Measurements from ENCODE around the gene ARHGEF28.

ARHGEF28 gene

GRCh38 chr5:73693573-73694061, 67.6 kb downstream of the ARHGEF28 start:
- DNase-seq = no peak

- no peak for DNase-seq
Observed at GRCh38 chr5:73694089-73694488, 68.1 kb downstream of the ARHGEF28 start.

GRCh38 chr5:73698011-73698410, 72.0 kb downstream of the ARHGEF28 start:
- DNase-seq = no peak

- no peak for DNase-seq
Observed at GRCh38 chr5:73701566-73701965, 75.6 kb downstream of the ARHGEF28 start.

- DNase-seq = no peak
Observed at GRCh38 chr5:73702534-73702933, 76.5 kb downstream of the ARHGEF28 start.

- no peak for DNase-seq
Observed at GRCh38 chr5:73702951-73703350, 77.0 kb downstream of the ARHGEF28 start.

GRCh38 chr5:73705364-73705763, 79.4 kb downstream of the ARHGEF28 start:
- no peak for DNase-seq

GRCh38 chr5:73706963-73707362, 81.0 kb downstream of the ARHGEF28 start:
- no peak for DNase-seq

- no peak for DNase-seq
Observed at GRCh38 chr5:73709536-73710129, 83.6 kb downstream of the ARHGEF28 start.

- DNase-seq = no peak
Observed at GRCh38 chr5:73716284-73716808, 90.3 kb downstream of the ARHGEF28 start.

GRCh38 chr5:73718762-73719161, 92.8 kb downstream of the ARHGEF28 start:
- DNase-seq = no peak

- no peak for DNase-seq
Observed at GRCh38 chr5:73719632-73720031, 93.6 kb downstream of the ARHGEF28 start.

GRCh38 chr5:73722231-73722630, 96.2 kb downstream of the ARHGEF28 start:
- no peak for DNase-seq

- no peak for DNase-seq
Observed at GRCh38 chr5:73726071-73726470, 100.1 kb downstream of the ARHGEF28 start.

- no peak for DNase-seq
Observed at GRCh38 chr5:73726606-73727231, 100.7 kb downstream of the ARHGEF28 start.

- DNase-seq = no peak
Observed at GRCh38 chr5:73727470-73727869, 101.5 kb downstream of the ARHGEF28 start.

GRCh38 chr5:73728493-73729273, 102.7 kb downstream of the ARHGEF28 start:
- DNase-seq = no peak

GRCh38 chr5:73729329-73729728, 103.3 kb downstream of the ARHGEF28 start:
- no peak for DNase-seq

GRCh38 chr5:73732045-73732444, 106.0 kb downstream of the ARHGEF28 start:
- no peak for DNase-seq

- no peak for DNase-seq
Observed at GRCh38 chr5:73733219-73733618, 107.2 kb downstream of the ARHGEF28 start.

- DNase-seq = no peak
Observed at GRCh38 chr5:73735032-73735734, 109.2 kb downstream of the ARHGEF28 start.

- DNase-seq = no peak
Observed at GRCh38 chr5:73739650-73740049, 113.7 kb downstream of the ARHGEF28 start.

GRCh38 chr5:73740274-73740790, 114.3 kb downstream of the ARHGEF28 start:
- no peak for DNase-seq
